Measurements from ENCODE around the gene IRGC. TPM values are rescaled to one million over a fixed set of nuclear protein-coding genes. Genes with fewer than 3 reads are reported as not detected.
"Not testable (repeated sequence)": the region's sequence is repeated elsewhere in the genome, so short reads cannot be mapped to it uniquely, and the experiment has no call there.

The IRGC gene, protein sequence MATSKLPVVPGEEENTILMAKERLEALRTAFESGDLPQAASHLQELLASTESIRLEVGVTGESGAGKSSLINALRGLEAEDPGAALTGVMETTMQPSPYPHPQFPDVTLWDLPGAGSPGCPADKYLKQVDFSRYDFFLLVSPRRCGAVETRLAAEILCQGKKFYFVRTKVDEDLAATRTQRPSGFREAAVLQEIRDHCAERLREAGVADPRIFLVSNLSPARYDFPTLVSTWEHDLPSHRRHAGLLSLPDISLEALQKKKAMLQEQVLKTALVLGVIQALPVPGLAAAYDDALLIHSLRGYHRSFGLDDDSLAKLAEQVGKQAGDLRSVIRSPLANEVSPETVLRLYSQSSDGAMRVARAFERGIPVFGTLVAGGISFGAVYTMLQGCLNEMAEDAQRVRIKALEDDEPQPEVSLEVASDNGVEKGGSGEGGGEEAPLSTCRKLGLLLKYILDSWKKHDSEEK
- not detected for total RNA-seq

DNA sequence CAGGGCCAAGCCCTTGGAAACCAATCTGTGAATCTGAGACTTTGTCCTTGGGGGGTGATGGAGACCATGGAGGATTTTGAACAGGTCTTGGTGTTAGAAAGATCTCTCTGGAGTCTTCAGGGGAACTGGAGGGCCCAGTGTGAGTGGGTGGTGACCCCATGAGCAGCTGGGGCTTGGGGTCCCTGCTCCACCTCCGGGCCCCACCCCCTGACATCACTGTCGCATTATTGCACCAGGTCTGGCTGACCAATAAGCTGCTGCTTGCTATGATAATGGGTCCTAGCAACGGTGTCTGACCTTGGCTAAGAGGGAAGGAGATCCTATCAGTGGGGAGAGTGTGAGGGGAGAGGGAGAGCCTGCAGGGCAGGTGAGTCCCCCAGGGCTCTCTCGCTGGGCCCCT is at the start of gene IRGC:
Gene IRGC (plus strand): TSS at position 301 of the 400 bp plus-strand sequence. CDS start 2,483 bp downstream, outside the sequence.
- FAIRE-seq = no peak
- DNase-seq (ENCODE audit: low spot score in 2 of 2) = no peak

DNA sequence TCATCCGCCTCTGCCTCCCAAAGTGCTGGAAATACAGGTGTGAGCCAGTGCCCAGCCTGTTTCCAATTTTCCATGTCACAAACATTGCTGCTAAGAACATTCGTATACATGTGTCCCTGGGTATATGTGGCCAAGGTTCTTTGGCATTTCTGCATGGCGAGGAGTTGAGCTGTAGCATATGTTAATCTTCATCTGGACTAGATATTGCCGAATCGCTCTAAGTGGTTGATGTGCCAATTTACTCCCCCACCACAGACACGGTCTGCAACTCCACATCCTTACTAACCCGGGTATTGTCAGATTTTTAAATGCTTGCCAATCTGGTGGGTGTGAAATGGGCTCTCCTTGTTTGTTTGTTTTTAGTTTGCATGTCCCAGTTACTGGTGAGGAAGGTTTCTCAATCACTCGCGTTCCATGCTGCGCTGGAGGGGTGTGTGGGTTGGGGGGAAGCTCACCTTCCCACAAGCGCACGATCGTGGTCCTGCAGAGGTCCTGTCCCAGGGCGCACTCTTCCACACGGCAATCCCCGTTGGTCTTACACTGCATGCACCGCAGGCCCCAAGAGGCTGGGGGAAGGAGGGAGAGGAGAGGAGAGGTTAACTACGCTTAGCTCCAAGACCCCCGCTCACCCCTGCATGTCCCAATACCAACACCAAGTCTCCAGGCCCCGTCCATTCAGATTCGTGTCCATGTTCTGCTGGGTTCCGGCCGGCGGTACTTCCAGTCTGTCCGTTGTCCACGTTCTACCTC is 48.6 kb upstream of the IRGC start:
- FAIRE-seq = no peak
- DNase-seq (ENCODE audit: low spot score in 2 of 2) = no peak

DNA sequence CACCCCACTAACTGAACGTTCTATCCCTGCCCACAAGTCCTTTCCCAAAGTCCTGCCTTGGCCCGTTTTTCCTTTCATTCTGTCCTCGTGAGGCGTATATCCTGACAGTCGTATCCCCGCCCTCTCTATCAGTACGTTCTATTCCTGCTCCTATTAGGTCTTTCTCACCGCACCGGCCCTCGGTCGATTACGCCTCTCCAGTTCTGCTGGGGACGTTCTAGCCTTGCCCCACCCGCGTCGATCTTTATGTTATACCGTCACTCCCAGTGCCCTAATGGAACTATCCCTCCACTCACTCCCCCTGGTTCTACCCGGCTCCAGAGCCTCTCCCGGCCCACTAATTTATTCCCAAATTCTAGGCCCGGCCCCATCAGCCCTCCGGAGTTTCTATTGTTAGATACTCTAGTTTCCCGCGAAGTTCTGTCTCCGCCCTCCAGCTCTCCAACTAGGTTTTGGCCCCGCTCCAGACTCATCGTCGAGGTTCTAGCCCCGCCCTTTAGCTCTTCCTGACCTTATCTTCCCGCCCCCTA is 47.9 kb upstream of the IRGC start:
- DNase-seq (ENCODE audit: low spot score in 2 of 2) (no peak), FAIRE-seq (no peak)

- DNase-seq (ENCODE audit: low spot score in 2 of 2) = peak; percentile 87 to 95
- peak; percentile 13 for FAIRE-seq
These were observed 47.3 kb upstream of the IRGC start for GRCh38 chr19:43668406-43669109.

GRCh38 chr19:43672061-43672679 is 43.7 kb upstream of the IRGC start:
- DNase-seq (ENCODE audit: low spot score in 2 of 2) (no peak), FAIRE-seq (no peak)

DNA sequence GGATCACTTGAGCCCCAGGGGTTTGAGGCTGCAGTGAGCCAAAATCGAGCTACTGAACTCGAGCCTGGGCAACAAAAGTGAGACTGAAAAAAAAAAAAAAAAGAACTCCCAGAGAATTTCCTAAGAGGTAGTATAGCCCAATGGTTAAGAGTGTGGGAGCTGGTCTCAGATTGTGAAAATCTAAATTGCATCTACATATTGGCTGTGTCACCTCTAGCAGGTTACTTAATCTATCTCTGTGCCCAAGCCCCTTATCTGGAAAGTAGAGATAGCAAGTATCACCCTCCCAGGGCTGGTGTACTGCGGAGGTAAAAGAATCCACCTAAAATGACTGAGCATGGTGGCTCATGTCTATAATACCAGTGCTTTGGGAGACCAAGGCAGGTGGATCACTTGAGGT is 42.2 kb upstream of the IRGC start:
- FAIRE-seq = no peak
- no peak for DNase-seq (ENCODE audit: low spot score in 2 of 2)

GRCh38 chr19:43674183-43674582 is 41.7 kb upstream of the IRGC start:
- FAIRE-seq (no peak), DNase-seq (ENCODE audit: low spot score in 2 of 2) (no peak)

DNA sequence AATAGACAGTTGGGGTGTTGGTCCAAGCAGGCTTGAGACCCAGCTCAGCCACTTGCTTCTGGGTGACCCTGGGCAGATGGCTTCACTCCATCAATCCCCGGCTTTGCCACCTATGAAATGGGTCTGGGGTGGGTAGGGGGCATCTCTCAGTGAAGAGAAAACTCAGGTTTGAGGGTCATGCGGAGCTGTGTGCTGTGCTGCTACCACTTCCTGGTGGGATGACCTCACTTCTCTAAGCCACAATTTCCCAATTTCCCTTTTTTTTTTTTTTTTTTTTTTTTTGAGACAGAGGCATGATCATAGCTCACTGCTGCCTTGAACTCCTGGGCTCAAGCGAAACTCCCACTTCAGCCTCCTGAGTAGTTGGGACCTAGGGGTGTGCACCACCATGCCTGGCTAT is 41.3 kb upstream of the IRGC start:
- DNase-seq (ENCODE audit: low spot score in 2 of 2) (no peak), FAIRE-seq (no peak)

DNA sequence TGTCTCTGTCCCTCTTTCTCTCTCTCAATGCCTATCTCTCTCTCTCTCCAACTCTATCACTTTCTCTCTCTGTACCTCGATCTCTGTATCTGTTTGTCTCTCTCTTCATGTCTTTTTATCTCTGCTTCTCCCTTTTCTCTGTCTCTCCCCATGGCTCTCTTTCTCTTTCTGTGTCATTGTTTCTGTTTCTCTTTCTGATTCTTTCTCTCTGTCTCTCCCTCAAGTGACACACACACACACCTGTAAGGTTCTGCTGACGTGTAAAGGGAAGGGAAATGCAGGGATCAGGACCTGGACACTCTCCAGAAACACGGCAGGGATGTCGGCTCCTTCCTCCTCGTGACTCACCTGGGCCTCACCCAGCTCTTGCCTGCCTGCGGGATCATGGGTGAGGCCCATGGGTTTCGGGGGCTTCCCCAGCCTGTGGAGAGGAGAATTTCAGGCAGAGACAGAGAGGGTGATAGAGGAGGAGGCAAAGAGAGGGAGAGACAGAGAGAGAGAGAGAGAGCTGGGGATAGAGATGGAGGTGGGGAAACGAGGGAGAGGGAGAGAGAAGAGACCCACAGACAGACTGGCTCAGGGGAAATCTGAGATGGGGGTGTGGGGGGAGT is 40.5 kb upstream of the IRGC start:
- FAIRE-seq (no peak), DNase-seq (ENCODE audit: low spot score in 2 of 2) (no peak)

- no peak for FAIRE-seq
- DNase-seq (ENCODE audit: low spot score in 2 of 2) = no peak
These were observed 40.0 kb upstream of the IRGC start for GRCh38 chr19:43675906-43676305.

- no peak for FAIRE-seq
- no peak for DNase-seq (ENCODE audit: low spot score in 2 of 2)
These were observed 37.2 kb upstream of the IRGC start for GRCh38 chr19:43678512-43679261.

DNA sequence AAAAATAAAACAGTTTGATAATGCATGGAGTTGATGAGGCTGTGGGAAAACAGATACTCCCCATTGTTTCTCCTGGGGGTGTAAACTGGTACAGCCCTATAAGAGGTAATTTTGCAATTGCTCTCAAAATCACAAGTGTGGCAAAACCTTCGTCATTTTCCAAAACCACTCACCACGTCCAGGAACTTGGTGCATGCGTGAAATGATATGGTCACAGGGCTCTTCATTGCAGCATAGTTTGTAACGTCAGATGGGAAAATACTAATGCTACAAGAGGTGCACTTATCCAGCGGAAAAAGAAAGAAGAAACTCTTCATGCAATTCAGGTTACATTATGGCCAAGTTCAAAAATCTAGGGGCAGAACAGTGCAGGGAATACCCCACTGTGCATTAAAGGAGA is 34.1 kb upstream of the IRGC start:
- FAIRE-seq (no peak), DNase-seq (ENCODE audit: low spot score in 2 of 2) (no peak)

DNA sequence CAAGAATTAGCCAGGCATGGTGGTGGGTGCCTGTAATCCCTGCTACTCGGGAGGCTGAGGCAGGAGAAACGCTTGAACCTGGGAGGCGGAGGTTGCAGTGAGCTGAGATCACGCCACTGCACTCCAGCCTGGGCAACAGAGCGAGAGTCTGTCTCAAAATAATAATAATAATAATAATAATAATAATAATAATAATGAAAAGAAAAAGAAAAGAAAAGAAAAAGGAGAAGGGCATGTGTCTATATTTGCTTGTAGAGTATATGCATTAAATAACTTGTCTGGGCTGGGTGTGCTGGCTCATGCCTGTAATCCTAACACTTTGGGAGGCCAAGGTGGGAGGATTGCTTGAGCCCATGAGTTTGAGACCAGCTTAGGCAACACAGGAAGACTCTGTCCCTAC is 33.6 kb upstream of the IRGC start:
- DNase-seq (ENCODE audit: low spot score in 2 of 2); FAIRE-seq: not testable (repeated sequence)

- no peak for FAIRE-seq
These were observed 32.8 kb upstream of the IRGC start for GRCh38 chr19:43682824-43683661.

GRCh38 chr19:43683905-43684304 is 32.0 kb upstream of the IRGC start:
- FAIRE-seq (no peak), DNase-seq (ENCODE audit: low spot score in 2 of 2) (no peak)

More at GRCh38 chr19:43682824-43683661, 32.8 kb upstream of the IRGC start:
- no peak for DNase-seq (ENCODE audit: low spot score in 2 of 2)

DNA sequence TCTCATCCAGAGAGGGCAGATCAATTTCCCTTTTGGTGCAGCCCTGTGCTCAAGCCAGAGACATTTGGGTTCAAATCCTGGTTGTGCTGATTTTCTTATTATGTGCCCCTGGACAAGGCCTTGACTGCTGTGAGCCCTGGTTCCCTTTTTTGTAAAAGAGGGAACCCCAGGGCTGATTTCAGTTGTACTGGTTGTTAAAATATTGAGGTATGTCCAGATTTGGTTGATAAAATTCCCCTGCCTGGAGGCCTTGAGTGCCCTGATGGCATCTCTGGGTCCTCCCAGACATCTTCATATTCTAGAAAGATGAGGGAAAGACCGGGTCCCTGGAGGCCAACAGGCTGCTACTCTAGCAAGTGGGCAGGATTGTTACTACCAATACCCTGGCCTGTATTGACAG is 31.6 kb upstream of the IRGC start:
- FAIRE-seq (no peak), DNase-seq (ENCODE audit: low spot score in 2 of 2) (no peak)

GRCh38 chr19:43687660-43687997 is 28.2 kb upstream of the IRGC start:
- no peak for FAIRE-seq

DNA sequence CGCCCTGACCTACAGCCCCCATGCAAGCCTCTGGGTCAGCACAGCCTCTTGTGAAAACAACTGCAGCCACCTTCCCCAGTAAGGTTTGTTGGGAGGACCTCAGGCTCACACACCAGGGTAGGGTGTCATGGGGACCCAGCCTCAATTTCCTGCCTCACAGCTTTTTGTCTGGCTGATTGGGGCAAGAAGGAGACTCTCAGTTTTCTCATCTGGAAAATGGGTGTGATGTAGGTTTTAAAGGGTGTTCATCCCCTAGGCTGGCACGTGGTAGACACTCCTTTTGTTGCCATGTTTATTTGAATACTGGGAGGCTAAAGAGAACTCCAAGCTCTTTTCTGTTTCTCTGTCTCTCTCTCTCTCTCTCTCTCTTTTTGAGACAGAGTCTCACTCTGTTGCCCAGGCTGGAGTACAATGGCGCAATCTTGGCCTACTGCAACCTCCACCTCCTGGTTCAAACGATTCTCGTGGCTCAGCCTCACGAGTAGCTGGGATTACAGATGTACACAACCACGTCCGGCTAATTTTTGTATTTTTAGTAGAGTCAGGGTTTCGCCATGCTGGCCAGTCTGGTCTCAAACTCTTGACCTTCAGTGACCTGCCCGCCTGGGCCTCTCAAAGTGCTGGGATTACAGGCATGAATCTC is 27.7 kb upstream of the IRGC start:
- no peak for FAIRE-seq
- no peak for DNase-seq (ENCODE audit: low spot score in 2 of 2)

More at GRCh38 chr19:43687660-43687997, 28.2 kb upstream of the IRGC start:
- DNase-seq (ENCODE audit: low spot score in 2 of 2) = no peak

Measured in frontal cortex (tissue), 4 donors.